Activated CD4-positive, alpha-beta T cell treated with anti-CD3 and anti-CD28 coated beads for 36 hours (primary cell): ENCODE measurements around the gene RAB4B. TPM values are rescaled to one million over a fixed set of nuclear protein-coding genes. Genes with fewer than 3 reads are reported as not detected.

ENCODE experiments used
- ATAC-seq: fragments of 200-7000 bp; cut with Tn5 transposase; one replicate; pipeline ENCODE4 v1.10.0; 2021; ENCODE audit warnings: mild to moderate bottlenecking, moderate library complexity
- CTCF ChIA-PET: fragments of 350-600 bp; sonication (Branson Sonifier 250); formaldehyde crosslinking; loops from one replicate; lab custom pipeline; 2021; ENCODE audit warnings: antibody characterized with exemption; lab: Charles Lee
- POLR2A ChIA-PET: fragments of 350-600 bp; sonication (Branson Sonifier 250); formaldehyde crosslinking; loops from one replicate; lab custom pipeline; 2021; ENCODE audit warnings: antibody characterized with exemption, inconsistent platforms; lab: Charles Lee
- DNase-seq: peaks from one replicate; pipeline ENCODE4 v3.0.0-alpha.2; 2020
- H3K27ac Mint-ChIP-seq: one replicate; pipeline ENCODE4 v1.8.0; 2021; ENCODE audit warnings: mixed read lengths
- H3K27me3 Mint-ChIP-seq: one replicate; pipeline ENCODE4 v1.8.0; 2021; ENCODE audit warnings: mixed read lengths
- H3K36me3 Mint-ChIP-seq: one replicate; pipeline ENCODE4 v1.8.0; 2021; ENCODE audit warnings: low read depth, mixed read lengths
- H3K4me1 Mint-ChIP-seq: one replicate; pipeline ENCODE4 v1.8.0; 2021; ENCODE audit warnings: mixed read lengths
- H3K4me3 Mint-ChIP-seq: one replicate; pipeline ENCODE4 v1.8.0; 2021; ENCODE audit warnings: mild to moderate bottlenecking, moderate library complexity, mixed read lengths
- H3K9me3 Mint-ChIP-seq: one replicate; pipeline ENCODE4 v1.8.0; 2021; ENCODE audit warnings: low read depth, mixed read lengths
- intact Hi-C, 2 experiments: fragments of 100-400 bp; cut with DNase I in 1 of 2; cut with micrococcal nuclease in 1 of 2; formaldehyde crosslinking; loops; one replicate each; pipeline versions ENCODE4 v1.14.2 to v1.15.1; 2022 to 2024; cut with DNase I, micrococcal nuclease
- total RNA-seq, 2 experiments: library from RNA; stranded (reverse); gene quantifications; one replicate each; pipeline ENCODE4 v1.2.3, GENCODE V29; 2021

Gene RAB4B
- total RNA-seq, 2 experiments from 2014 or later: 26.4 to 33.7 TPM

- Mint-ChIP-seq H3K9me3 (no peaks in the 10 kb centered on the region), H3K27ac (peak within 1 kb of the TSS; percentile 99), H3K27me3 (no peaks in the 10 kb centered on the region), H3K36me3 (peaks cover 43% of the 10 kb centered on the region), H3K4me1 (peaks cover 42% of the 10 kb centered on the region), H3K4me3 (peak within 1 kb of the TSS; percentile 81)
- POLR2A ChIA-PET: interaction anchor here (0.7 to 3.7 kb wide), 10 partner anchors 16 to 578 kb away, joined by 3 to 46 read pairs (median 4); partner anchors contain the start of genes COQ8B, EGLN2, ITPKC and RAB4B
- peak; percentile 98 for DNase-seq
- CTCF ChIA-PET: interaction anchor here (0.6 to 1.6 kb wide), 15 partner anchors 9 to 558 kb away, joined by 3 to 17 read pairs (median 4); partner anchors contain the start of genes COQ8B, EGLN2, ITPKC and RAB4B
- intact Hi-C loops: loop anchor here (1.0 to 2.0 kb wide), 20 partner anchors 26 to 646 kb away; partner anchors contain the start of genes COQ8B (in 2 of the 2), NUMBL (in 2 of the 2), RAB4B (in 2 of the 2) and AKT2 (in 1 of the 2)
- peak; percentile 70 for ATAC-seq
Observed at GRCh38 chr19:40750874-40751537, 27.0 kb upstream of the RAB4B start, which contains the start of gene SNRPA. TSS of gene SNRPA (plus strand) at chr19:40751203. CDS start at chr19:40751409, 206 bp downstream.

- intact Hi-C loops: no loop called here
- Mint-ChIP-seq H3K4me1 (peaks cover 55% of the 10 kb centered on the region), H3K4me3 (peak overlapping the region; percentile 81), H3K9me3 (no peaks in the 10 kb centered on the region), H3K27ac (peak overlapping the region; percentile 99), H3K27me3 (no peaks in the 10 kb centered on the region), H3K36me3 (peaks cover 54% of the 10 kb centered on the region)
- ChIA-PET CTCF (interaction anchor here (0.7 to 4.5 kb wide), 6 partner anchors 18 to 67 kb away, joined by 3 to 24 read pairs (median 4); partner anchors contain the start of gene RAB4B), POLR2A (interaction anchor here (0.6 to 3.7 kb wide), 8 partner anchors 19 to 600 kb away, joined by 3 to 46 read pairs (median 5); partner anchors contain the start of genes COQ8B, EGLN2 and RAB4B)
- DNase-seq (peak; percentile 60), ATAC-seq (no peak)
Observed at GRCh38 chr19:40752257-40752781, 25.7 kb upstream of the RAB4B start.

DNA sequence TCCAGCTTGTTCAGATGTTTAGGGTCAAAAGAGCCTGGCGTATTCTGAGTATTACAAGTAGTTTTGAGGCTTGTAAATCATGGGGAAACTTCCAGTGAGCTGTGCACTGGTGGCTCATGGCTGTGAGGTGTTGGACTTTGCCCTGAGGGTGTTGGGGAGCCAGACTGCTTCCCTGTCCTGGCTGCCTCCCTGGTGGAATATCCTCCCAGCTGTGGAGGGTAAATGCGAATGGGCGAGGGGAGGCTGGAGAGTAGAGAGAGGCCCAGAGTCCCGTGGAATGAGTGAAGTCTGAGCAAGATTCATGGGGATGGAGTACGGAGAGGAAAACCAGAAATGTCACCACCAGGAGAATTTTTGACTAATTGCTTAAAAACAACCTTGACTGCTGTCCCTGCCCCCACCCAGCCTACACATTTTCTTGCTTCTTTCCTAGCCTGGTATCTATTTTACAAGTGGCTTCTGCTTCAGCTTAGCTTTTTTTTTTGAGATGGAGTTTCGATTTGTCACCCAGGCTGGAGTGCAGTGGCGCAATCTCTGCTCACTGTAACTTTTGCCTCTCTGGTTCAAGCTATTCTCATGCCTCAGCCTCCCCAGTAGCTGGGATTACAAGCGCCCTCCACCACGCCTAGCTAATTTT is 23.3 kb upstream of the RAB4B start:
- H3K36me3 Mint-ChIP-seq: peaks cover 69% of the 10 kb centered on the region
- H3K9me3 Mint-ChIP-seq: no peaks in the 10 kb centered on the region
- H3K4me3 Mint-ChIP-seq: peak overlapping the region; percentile 78
- H3K27ac Mint-ChIP-seq: peak overlapping the region; percentile 97
- intact Hi-C loops: loop anchor here in 1 of 2 experiments (1.0 kb wide), 3 partner anchors 23 to 91 kb away; no protein-coding TSS in a partner anchor
- peaks cover 52% of the 10 kb centered on the region for H3K4me1 Mint-ChIP-seq
- ATAC-seq: peak; percentile 8
- POLR2A ChIA-PET: interaction anchor here (0.7 to 1.8 kb wide), 4 partner anchors 9 to 333 kb away, joined by 3 to 13 read pairs (median 4); partner anchors contain the start of gene RAB4B
- H3K27me3 Mint-ChIP-seq: no peaks in the 10 kb centered on the region
- CTCF ChIA-PET: interaction anchor here (0.6 to 4.5 kb wide), 9 partner anchors 10 to 244 kb away, joined by 3 to 24 read pairs (median 4); partner anchors contain the start of gene RAB4B
- DNase-seq: peak; percentile 86

- Mint-ChIP-seq H3K36me3 (peaks cover 71% of the 10 kb centered on the region), H3K9me3 (no peaks in the 10 kb centered on the region), H3K4me1 (peaks cover 51% of the 10 kb centered on the region), H3K27ac (peak overlapping the region; percentile 97), H3K4me3 (peak overlapping the region; percentile 78), H3K27me3 (no peaks in the 10 kb centered on the region)
- intact Hi-C loops: loop anchor here in 1 of 2 experiments (1.0 kb wide), 2 partner anchors 22 to 92 kb away; no protein-coding TSS in a partner anchor
- CTCF ChIA-PET: interaction anchor here (0.6 to 4.5 kb wide), 6 partner anchors 11 to 138 kb away, joined by 3 to 24 read pairs (median 4); partner anchors contain the start of gene RAB4B
- POLR2A ChIA-PET: interaction anchor here (0.7 to 1.8 kb wide), 4 partner anchors 8 to 334 kb away, joined by 3 to 13 read pairs (median 4); partner anchors contain the start of gene RAB4B
- DNase-seq: no peak
- ATAC-seq: no peak
Observed at GRCh38 chr19:40755248-40755624, 22.8 kb upstream of the RAB4B start.

DNA sequence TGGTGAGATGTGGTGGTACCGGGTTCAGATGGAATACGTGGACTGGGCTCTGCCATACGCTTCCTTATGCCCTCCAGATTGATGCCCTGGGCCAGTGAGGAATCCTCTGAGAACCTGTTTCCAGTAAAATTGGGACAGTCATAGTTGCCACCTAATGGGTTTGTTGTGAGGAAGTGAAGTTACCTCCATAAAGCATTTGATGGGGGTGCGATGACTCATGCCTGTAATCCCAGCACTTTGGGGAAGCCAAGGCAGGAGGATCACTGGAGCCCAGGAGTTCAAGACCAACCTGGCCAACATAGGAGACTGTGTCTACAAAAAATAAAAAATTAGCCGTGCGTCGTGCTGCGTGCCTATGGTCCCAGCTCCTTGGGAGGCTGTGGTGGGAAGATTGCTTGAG is 22.3 kb upstream of the RAB4B start:
- no peak for ATAC-seq
- ChIA-PET CTCF (interaction anchor here (1.9 to 4.5 kb wide), 2 partner anchors 22 to 52 kb away, joined by 11 to 24 read pairs; partner anchors contain the start of gene RAB4B), POLR2A (no interaction called here)
- Mint-ChIP-seq H3K36me3 (peaks cover 75% of the 10 kb centered on the region), H3K4me3 (peak overlapping the region; percentile 78), H3K4me1 (peaks cover 55% of the 10 kb centered on the region), H3K9me3 (no peaks in the 10 kb centered on the region), H3K27ac (peak overlapping the region; percentile 97), H3K27me3 (no peaks in the 10 kb centered on the region)
- intact Hi-C loops: loop anchor here in 1 of 2 experiments (1.0 kb wide), 2 partner anchors 22 to 92 kb away; no protein-coding TSS in a partner anchor
- DNase-seq: no peak

DNA sequence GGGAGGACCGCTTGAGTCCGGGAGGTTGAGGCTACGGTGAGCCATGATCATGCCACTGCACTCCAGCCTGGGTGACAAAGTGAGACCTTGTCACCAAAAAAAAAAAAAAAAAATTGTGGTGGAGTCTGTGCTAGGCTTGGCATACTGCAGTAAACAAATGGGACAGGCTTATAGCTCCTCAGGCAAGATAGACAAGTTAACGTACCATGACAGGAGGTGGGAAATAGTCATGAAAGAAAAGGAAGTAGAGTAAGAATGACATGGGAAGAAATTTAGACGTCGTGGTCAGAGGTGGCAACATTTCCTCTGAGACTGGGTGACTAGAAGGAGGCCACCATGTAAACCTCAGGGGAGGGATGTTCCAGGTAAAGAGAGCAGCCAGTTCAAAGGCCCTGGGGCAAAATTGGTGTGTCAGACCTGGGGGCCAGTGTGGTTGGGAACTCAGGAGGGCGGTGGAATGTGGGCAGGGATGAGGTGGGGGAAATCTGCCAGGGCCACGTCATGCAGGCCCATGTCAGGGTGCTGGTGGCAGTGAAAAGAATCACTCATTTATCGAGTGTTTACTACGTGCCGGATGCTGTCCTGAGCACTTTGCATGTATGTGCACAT is 21.4 kb upstream of the RAB4B start:
- Mint-ChIP-seq H3K4me1 (peaks cover 58% of the 10 kb centered on the region), H3K27ac (peak overlapping the region; percentile 69), H3K36me3 (peaks cover 74% of the 10 kb centered on the region), H3K4me3 (peak overlapping the region; percentile 18), H3K27me3 (no peaks in the 10 kb centered on the region), H3K9me3 (no peaks in the 10 kb centered on the region)
- CTCF ChIA-PET: interaction anchor here (1.9 to 2.5 kb wide), 2 partner anchors 21 to 51 kb away, joined by 5 to 11 read pairs; no protein-coding TSS in a partner anchor
- ATAC-seq (peak; percentile 28), DNase-seq (peak; percentile 62)
- POLR2A ChIA-PET: interaction anchor here (0.6 to 0.7 kb wide), 2 partner anchors 26 to 373 kb away, joined by 3 to 5 read pairs; no protein-coding TSS in a partner anchor
- intact Hi-C loops: no loop called here

DNA sequence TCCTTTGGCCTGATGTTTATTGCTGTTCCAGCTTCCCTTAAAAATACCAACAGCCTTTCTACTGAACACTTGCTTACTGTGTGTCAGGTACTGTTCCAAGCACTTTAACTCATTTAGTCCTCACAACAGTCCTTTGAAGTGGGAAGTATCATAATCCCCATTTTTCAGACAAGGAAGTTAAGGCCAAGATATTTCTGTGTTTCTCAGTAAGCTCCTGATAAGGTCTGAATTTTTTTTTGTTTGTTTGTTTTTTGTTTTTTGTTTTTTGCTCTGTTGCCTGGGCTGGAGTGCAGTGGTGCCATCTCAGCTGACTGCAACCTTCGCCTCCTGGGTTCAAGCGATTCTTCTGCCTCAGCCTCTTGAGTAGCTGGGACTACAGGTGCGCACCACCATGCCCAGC is 19.6 kb upstream of the RAB4B start:
- Mint-ChIP-seq H3K27ac (peak overlapping the region; percentile 58), H3K9me3 (no peaks in the 10 kb centered on the region), H3K4me1 (peaks cover 67% of the 10 kb centered on the region), H3K4me3 (no peak overlapping the region), H3K27me3 (no peaks in the 10 kb centered on the region), H3K36me3 (peaks cover 76% of the 10 kb centered on the region)
- ChIA-PET POLR2A (interaction anchor here (2.0 kb wide), 1 partner anchor 19 kb away, joined by 7 read pairs; the partner anchor contains the start of gene RAB4B), CTCF (interaction anchor here (1.0 to 2.5 kb wide), 4 partner anchors 11 to 45 kb away, joined by 3 to 5 read pairs (median 4); no protein-coding TSS in a partner anchor)
- no peak for ATAC-seq
- intact Hi-C loops: no loop called here
- no peak for DNase-seq

GRCh38 chr19:40759352-40759751 is 18.7 kb upstream of the RAB4B start:
- Mint-ChIP-seq H3K27me3 (no peaks in the 10 kb centered on the region), H3K27ac (no peak overlapping the region), H3K4me3 (no peak overlapping the region), H3K36me3 (peaks cover 81% of the 10 kb centered on the region), H3K4me1 (peaks cover 72% of the 10 kb centered on the region), H3K9me3 (no peaks in the 10 kb centered on the region)
- ChIA-PET POLR2A (interaction anchor here (2.0 kb wide), 1 partner anchor 18 kb away, joined by 7 read pairs; the partner anchor contains the start of gene RAB4B), CTCF (interaction anchor here (2.5 kb wide), 1 partner anchor 18 kb away, joined by 5 read pairs; no protein-coding TSS in a partner anchor)
- intact Hi-C loops: no loop called here
- DNase-seq: no peak
- no peak for ATAC-seq

DNA sequence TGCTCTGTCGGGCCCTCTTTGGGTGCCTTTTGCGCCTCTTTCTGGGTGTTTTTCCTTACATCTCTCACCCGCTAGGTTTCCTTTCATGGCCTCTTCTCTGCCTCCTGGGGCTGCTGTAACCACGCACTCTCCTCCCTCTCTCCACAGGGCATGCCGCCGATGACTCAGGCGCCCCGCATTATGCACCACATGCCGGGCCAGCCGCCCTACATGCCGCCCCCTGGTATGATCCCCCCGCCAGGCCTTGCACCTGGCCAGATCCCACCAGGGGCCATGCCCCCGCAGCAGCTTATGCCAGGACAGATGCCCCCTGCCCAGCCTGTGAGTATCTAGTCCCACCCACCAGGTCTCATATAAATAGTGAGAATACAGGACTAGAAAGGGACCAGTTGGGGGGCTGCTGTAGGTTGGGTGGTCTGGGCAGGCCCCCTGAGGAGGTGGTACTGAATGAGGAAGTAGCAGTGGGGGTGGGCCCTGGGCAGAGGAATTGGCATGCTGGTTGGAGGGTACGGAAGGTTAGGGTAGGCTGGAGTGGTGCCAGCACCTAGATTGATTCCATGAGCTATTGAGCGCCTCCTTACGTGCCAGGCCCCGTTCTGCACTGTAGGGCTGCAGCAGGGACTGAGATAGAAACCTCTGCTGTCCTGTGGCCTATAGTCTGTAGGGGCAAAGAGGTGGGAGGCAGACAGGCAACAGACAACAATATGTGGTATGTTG is 15.1 kb upstream of the RAB4B start:
- intact Hi-C loops: no loop called here
- Mint-ChIP-seq H3K27ac (peak overlapping the region; percentile 61), H3K27me3 (no peaks in the 10 kb centered on the region), H3K4me1 (peaks cover 56% of the 10 kb centered on the region), H3K36me3 (peaks cover 77% of the 10 kb centered on the region), H3K9me3 (no peaks in the 10 kb centered on the region), H3K4me3 (no peak overlapping the region)
- CTCF ChIA-PET: interaction anchor here (0.7 to 1.1 kb wide), 2 partner anchors 44 to 72 kb away, joined by 3 read pairs; no protein-coding TSS in a partner anchor
- ATAC-seq (no peak), DNase-seq (no peak)
- POLR2A ChIA-PET: interaction anchor here (1.3 kb wide), 1 partner anchor 9 kb away, joined by 3 read pairs; no protein-coding TSS in a partner anchor
